Embryonic facial prominence (tissue), 1 donor: ENCODE data around the gene COMMD6.
"Not testable (repeated sequence)": the region's sequence is repeated elsewhere in the genome, so short reads cannot be mapped to it uniquely, and the experiment has no call there.

Experiments
- DNase-seq: peaks from one replicate; pipeline ENCODE4 v3.0.0-alpha.2; 2016; ENCODE audit errors: extremely low spot score

Gene COMMD6

GRCh38 chr13:75537401-75538365 is at the start of gene COMMD6:
Gene COMMD6, minus strand, starts transcription at chr13:75537841. Its CDS starts 36 bp downstream, at chr13:75537805.
- peak; percentile 57 for DNase-seq

- DNase-seq, result no peak
Observed at GRCh38 chr13:75585153-75585552, 47.5 kb upstream of the COMMD6 start.

GRCh38 chr13:75583091-75583490 is 45.5 kb upstream of the COMMD6 start:
- DNase-seq, result no peak

GRCh38 chr13:75581874-75582640 is 44.4 kb upstream of the COMMD6 start:
- DNase-seq, result no peak

GRCh38 chr13:75579529-75579928 is 41.9 kb upstream of the COMMD6 start:
- DNase-seq, result no peak

- DNase-seq, result no peak
Observed at GRCh38 chr13:75569576-75569975, 31.9 kb upstream of the COMMD6 start.

- DNase-seq, result no peak
Observed at GRCh38 chr13:75566658-75567057, 29.0 kb upstream of the COMMD6 start.

- no peak for DNase-seq
Observed at GRCh38 chr13:75558145-75558840, 20.7 kb upstream of the COMMD6 start.

GRCh38 chr13:75556961-75557360 is 19.3 kb upstream of the COMMD6 start:
- DNase-seq, result no peak

GRCh38 chr13:75555836-75556235 is 18.2 kb upstream of the COMMD6 start:
- no peak for DNase-seq

- no peak for DNase-seq
Observed at GRCh38 chr13:75554981-75555380, 17.3 kb upstream of the COMMD6 start.

- no peak for DNase-seq
Observed at GRCh38 chr13:75554464-75554863, 16.8 kb upstream of the COMMD6 start.

GRCh38 chr13:75550159-75550567 is 12.5 kb upstream of the COMMD6 start:
- no peak for DNase-seq

GRCh38 chr13:75549262-75550158 is 11.9 kb upstream of the COMMD6 start, which contains the start of gene UCHL3:
Gene UCHL3, plus strand, starts transcription at chr13:75549791. Its CDS starts 30 bp downstream, at chr13:75549821.
- peak; percentile 86 for DNase-seq

- no peak for DNase-seq
Observed at GRCh38 chr13:75547917-75548316, 10.3 kb upstream of the COMMD6 start.

- DNase-seq, result not testable (repeated sequence)
Observed at GRCh38 chr13:75545386-75545785, 7.7 kb upstream of the COMMD6 start.

- DNase-seq, result no peak
Observed at GRCh38 chr13:75544681-75545330, 7.2 kb upstream of the COMMD6 start.

- no peak for DNase-seq
Observed at GRCh38 chr13:75541961-75542360, 4.3 kb upstream of the COMMD6 start.

- DNase-seq, result no peak
Observed at GRCh38 chr13:75541287-75541686, 3.6 kb upstream of the COMMD6 start.

GRCh38 chr13:75533861-75534260 is 3.8 kb downstream of the COMMD6 start:
- DNase-seq, result no peak
